HG02610 (cell line): Measurements from ENCODE around the gene TSPAN14.
"Not testable (repeated sequence)": the region's sequence is repeated elsewhere in the genome, so short reads cannot be mapped to it uniquely, and the experiment has no call there.

ENCODE experiments used
- ATAC-seq: cut with Tn5 transposase; IDR thresholded peaks from one replicate; pipeline ENCODE4 v1.9.1; 2021; ENCODE audit warnings: mild to moderate bottlenecking, moderate library complexity; ENCODE audit not compliant: unreplicated experiment

Gene TSPAN14

GRCh38 chr10:80539421-80540031 lies 85.4 kb downstream of the TSPAN14 start:
- ATAC-seq = peak; percentile 23

GRCh38 chr10:80540136-80540535 lies 86.0 kb downstream of the TSPAN14 start:
- no peak for ATAC-seq

GRCh38 chr10:80540618-80540980 lies 86.5 kb downstream of the TSPAN14 start:
- no peak for ATAC-seq

GRCh38 chr10:80540981-80541750 lies 87.1 kb downstream of the TSPAN14 start:
- peak; percentile 70 for ATAC-seq

- no peak for ATAC-seq
These were observed 87.9 kb downstream of the TSPAN14 start for GRCh38 chr10:80542053-80542452.

- no peak for ATAC-seq
These were observed 88.7 kb downstream of the TSPAN14 start for GRCh38 chr10:80542652-80543318.

GRCh38 chr10:80543319-80543672 lies 89.2 kb downstream of the TSPAN14 start:
- not testable (repeated sequence) for ATAC-seq

- ATAC-seq = no peak
These were observed 90.3 kb downstream of the TSPAN14 start for GRCh38 chr10:80544316-80544953.

GRCh38 chr10:80545258-80545881 lies 91.3 kb downstream of the TSPAN14 start:
- no peak for ATAC-seq

GRCh38 chr10:80552151-80552646 lies 98.1 kb downstream of the TSPAN14 start:
- no peak for ATAC-seq

- no peak for ATAC-seq
These were observed 99.3 kb downstream of the TSPAN14 start for GRCh38 chr10:80553436-80553835.

GRCh38 chr10:80554050-80554449 lies 99.9 kb downstream of the TSPAN14 start:
- no peak for ATAC-seq

GRCh38 chr10:80555415-80555814 lies 101.3 kb downstream of the TSPAN14 start:
- no peak for ATAC-seq

- no peak for ATAC-seq
These were observed 107.8 kb downstream of the TSPAN14 start for GRCh38 chr10:80561950-80562349.

- ATAC-seq = no peak
These were observed 113.2 kb downstream of the TSPAN14 start for GRCh38 chr10:80567292-80567691.

GRCh38 chr10:80569131-80569895 lies 115.2 kb downstream of the TSPAN14 start:
- ATAC-seq = no peak

- no peak for ATAC-seq
These were observed 117.2 kb downstream of the TSPAN14 start for GRCh38 chr10:80571352-80571751.

- no peak for ATAC-seq
These were observed 125.2 kb downstream of the TSPAN14 start for GRCh38 chr10:80579181-80579763.

GRCh38 chr10:80579849-80580637 lies 125.9 kb downstream of the TSPAN14 start:
- no peak for ATAC-seq
